ENCODE measurements around the gene ALPK3. TPM values are rescaled to one million over a fixed set of nuclear protein-coding genes. Genes with fewer than 3 reads are reported as not detected.

Gene ALPK3
- 1 to 10 TPM in 1 of 4 donors, under 1 TPM in 3; 0.18 to 7.0 (median 0.68) TPM for total RNA-seq

- no peaks in the 10 kb centered on the region for H3K27me3 ChIP-seq
- peak within 1 kb of the TSS in 2 of 4 donors; percentile 46 to 49 for H3K4me3 ChIP-seq
- DNase-seq: no peak
- TF ChIP-seq POLR2A (IDR thresholded peaks at IDR 0.05): no peak
- TF ChIP-seq CTCF (IDR thresholded peaks at IDR 0.05): no peak
- H3K4me1 ChIP-seq: peaks cover 0 to 23% (median 0%) of the 10 kb centered on the region in 4 donors
- H3K9me3 ChIP-seq: no peaks in the 10 kb centered on the region
- no peaks in the 10 kb centered on the region for H3K36me3 ChIP-seq
- H3K27ac ChIP-seq: peak within 1 kb of the TSS in 2 of 4 donors; percentile 58 to 84
Measured at GRCh38 chr15:84816694-84817465, at the start of gene ALPK3. TSS of gene ALPK3 (plus strand) at chr15:84817356. CDS start at chr15:84817453, 97 bp downstream.

GRCh38 chr15:84772031-84772430 lies 45.1 kb upstream of the ALPK3 start:
- no peak for DNase-seq
- peaks cover 0 to 35% (median 0%) of the 10 kb centered on the region in 3 donors for H3K36me3 ChIP-seq
- H3K4me1 ChIP-seq: peaks cover 0 to 7% (median 0%) of the 10 kb centered on the region in 4 donors
- no peak for TF ChIP-seq CTCF (IDR thresholded peaks at IDR 0.05)
- no peak for TF ChIP-seq POLR2A (IDR thresholded peaks at IDR 0.05)
- H3K27me3 ChIP-seq: no peaks in the 10 kb centered on the region
- no peak overlapping the region for H3K4me3 ChIP-seq
- no peak overlapping the region for H3K27ac ChIP-seq
- no peaks in the 10 kb centered on the region for H3K9me3 ChIP-seq

GRCh38 chr15:84772467-84772866 lies 44.7 kb upstream of the ALPK3 start:
- H3K4me3 ChIP-seq: no peak overlapping the region
- H3K4me1 ChIP-seq: peaks cover 0 to 7% (median 0%) of the 10 kb centered on the region in 4 donors
- no peak for DNase-seq
- TF ChIP-seq CTCF (IDR thresholded peaks at IDR 0.05): no peak
- TF ChIP-seq POLR2A (IDR thresholded peaks at IDR 0.05): no peak
- no peak overlapping the region for H3K27ac ChIP-seq
- H3K36me3 ChIP-seq: peaks cover 0 to 31% (median 0%) of the 10 kb centered on the region in 3 donors
- H3K9me3 ChIP-seq: no peaks in the 10 kb centered on the region
- H3K27me3 ChIP-seq: no peaks in the 10 kb centered on the region

GRCh38 chr15:84773716-84774115 lies 43.4 kb upstream of the ALPK3 start:
- H3K4me3 ChIP-seq: no peak overlapping the region
- DNase-seq: no peak
- TF ChIP-seq CTCF (IDR thresholded peaks at IDR 0.05) (no peak), POLR2A (IDR thresholded peaks at IDR 0.05) (no peak)
- no peaks in the 10 kb centered on the region for H3K9me3 ChIP-seq
- H3K27me3 ChIP-seq: no peaks in the 10 kb centered on the region
- H3K36me3 ChIP-seq: peaks cover 0 to 31% (median 0%) of the 10 kb centered on the region in 3 donors
- H3K27ac ChIP-seq: no peak overlapping the region
- H3K4me1 ChIP-seq: peaks cover 0 to 7% (median 0%) of the 10 kb centered on the region in 4 donors

- no peak for DNase-seq
Measured at GRCh38 chr15:84775867-84776449, 41.2 kb upstream of the ALPK3 start.

More at GRCh38 chr15:84775867-84776449, 41.2 kb upstream of the ALPK3 start:
- H3K36me3 ChIP-seq: peaks cover 0 to 22% (median 0%) of the 10 kb centered on the region in 3 donors
- no peak overlapping the region for H3K4me3 ChIP-seq
- peaks cover 0 to 7% (median 0%) of the 10 kb centered on the region in 4 donors for H3K4me1 ChIP-seq
- no peaks in the 10 kb centered on the region for H3K27me3 ChIP-seq
- H3K27ac ChIP-seq: no peak overlapping the region
- H3K9me3 ChIP-seq: no peaks in the 10 kb centered on the region
- TF ChIP-seq POLR2A (IDR thresholded peaks at IDR 0.05) (no peak), CTCF (IDR thresholded peaks at IDR 0.05) (no peak)

Measured in Peyer's patch (tissue), 4 donors.